ENCODE results near the gene OR51D1.

DNA sequence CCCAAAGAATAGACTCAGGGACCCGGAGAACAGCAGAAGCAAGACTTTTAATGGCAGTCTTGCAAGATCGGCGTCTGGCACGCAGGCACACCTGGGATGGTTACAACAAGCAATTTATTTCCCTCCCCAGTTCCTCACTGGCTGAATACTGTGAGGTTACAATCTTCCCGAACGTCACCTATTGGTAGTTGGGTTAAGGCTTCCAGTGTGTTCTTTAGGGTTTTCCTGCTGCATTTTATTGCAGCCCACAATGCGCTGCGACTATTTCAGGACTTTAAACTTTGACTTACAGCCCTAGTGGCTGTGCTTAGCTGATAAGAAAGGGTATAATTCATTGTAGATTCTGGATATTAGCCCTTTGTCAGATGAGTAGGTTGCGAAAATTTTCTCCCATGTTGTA is 17.8 kb upstream of the OR51D1 start:
- TF ChIP-seq POLR2A (IDR thresholded peaks at IDR 0.05; ENCODE audit: low read depth, low read length) (no peak), POLR2AphosphoS5 (IDR thresholded peaks at IDR 0.05; ENCODE audit: low read depth, low read length) (no peak)
